Melanocyte of skin (primary cell): ENCODE data around the gene GLG1. TPM values are rescaled to one million over a fixed set of nuclear protein-coding genes. Genes with fewer than 3 reads are reported as not detected.

ENCODE experiments used
- small RNA-seq, 2 donors: library from RNA; depleted of rRNA; stranded (forward); fragments of <200 nt; gene quantifications; one replicate each; pipeline ENCODE3, GENCODE V24; 2012
- total RNA-seq, 2 donors: library from RNA; depleted of rRNA; stranded (reverse); fragments of >200 nt; gene quantifications; 2 replicates each; pipeline ENCODE4 v1.2.3, GENCODE V29; 2012

Gene GLG1
- 10 to 100 TPM; 65.7 to 66.3 TPM for total RNA-seq

DNA sequence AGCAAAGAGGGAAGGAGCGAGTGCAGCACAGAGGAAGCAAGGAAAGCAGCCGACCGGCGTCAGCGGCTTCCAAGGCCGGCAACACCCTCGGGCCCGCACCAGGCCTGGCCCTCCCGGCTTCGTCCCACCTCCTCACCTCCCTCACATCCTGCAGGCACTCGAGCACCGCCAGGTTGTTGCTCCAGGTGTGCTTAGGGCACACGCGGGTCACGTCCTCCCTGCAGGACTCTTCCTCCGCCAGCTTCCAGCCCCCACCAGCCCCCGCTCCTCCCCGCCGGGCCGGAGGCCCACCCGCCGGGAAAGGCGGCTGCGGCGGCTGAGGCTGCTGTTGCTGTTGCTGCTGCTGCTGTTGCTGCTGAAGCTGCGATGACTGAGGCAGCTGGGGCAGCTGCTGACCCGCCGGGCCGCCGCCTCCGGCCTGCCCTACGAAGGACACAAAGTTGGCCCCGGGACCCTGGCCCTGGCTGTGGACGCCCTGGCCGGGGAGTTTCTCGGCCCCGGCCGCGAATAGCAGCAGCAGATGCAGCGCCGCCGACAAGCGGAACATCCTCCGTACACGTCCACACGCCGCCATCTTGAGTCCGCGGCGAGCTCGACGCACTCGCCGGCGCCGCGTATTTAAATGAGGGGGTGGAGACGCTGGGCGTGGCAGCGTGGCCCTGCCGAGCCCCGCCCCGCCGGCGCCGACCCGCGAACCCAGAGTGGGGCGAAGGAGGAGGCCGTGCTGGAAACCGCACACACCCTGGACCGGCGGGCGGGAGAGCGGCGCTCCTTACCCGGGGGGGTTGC is at the start of gene GLG1:
Gene GLG1, minus strand, starts transcription at position 594 of the 789 bp plus-strand sequence. Its CDS starts 20 bp downstream, at position 574.

DNA sequence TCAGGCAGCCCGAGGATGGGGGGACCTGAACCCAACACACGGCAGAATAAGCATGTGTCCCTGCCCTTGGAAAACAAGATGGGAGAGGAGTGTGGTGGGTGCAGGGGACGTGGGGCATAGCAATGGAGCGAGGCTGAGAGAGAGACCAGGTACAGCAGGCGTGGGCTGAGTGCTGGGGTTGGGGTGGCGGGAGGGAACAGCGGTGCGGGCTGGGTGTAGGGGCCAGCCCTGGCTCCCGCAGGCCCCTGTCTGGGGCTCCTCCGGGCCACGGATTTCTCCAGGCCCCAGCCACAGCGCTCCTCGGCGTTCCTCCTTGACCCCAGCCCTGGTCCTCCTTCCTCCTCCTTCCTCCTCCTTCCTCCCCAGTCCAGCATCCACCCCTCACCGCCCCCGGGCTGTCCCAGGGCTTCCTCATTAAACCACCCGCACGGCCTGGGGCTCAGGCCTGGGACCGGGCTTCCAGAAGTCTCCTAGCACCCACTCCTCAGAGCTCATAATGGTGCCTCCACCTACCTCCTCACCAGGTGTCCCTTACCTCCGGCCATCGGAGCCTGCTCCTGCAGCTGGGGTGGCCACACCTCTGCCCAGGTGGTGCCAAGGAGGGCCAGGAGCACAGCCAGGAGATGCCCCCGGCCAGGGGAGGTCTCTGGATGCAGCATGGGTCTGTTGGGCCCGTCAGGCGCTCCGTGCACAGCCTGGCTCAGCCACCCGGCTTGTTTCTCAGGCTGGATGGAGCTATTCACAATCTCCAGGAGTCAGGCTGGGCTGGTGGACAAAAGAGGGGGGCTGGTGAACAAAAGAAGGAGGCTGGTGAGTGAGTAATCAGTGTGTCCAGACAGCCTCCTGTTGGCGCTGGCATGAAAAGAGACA is 186.1 kb downstream of the GLG1 start, which contains the start of gene CLEC18B:
Gene CLEC18B, minus strand, starts transcription at position 867 of the 870 bp plus-strand sequence. Its CDS starts 208 bp downstream, at position 659.

Small RNA genes within 50 kb of the gene (small RNA-seq; reads per million reads assigned to genes)
- gene RF00019 (0 reads per million in 2 donors), gene RNU6-237P (0 reads per million in 2 donors)

Other genes with a start within 250 kb of the GLG1 start
- gene NPIPB15, start 230.8 kb downstream of the GLG1 start, total RNA-seq = under 1 TPM in 1 of 2 donors, not detected in 1; under 0.01 TPM
- 1 to 10 TPM in 1 of 2 donors, not detected in 1; 1.0 TPM for gene CLEC18B, start 185.6 kb downstream of the GLG1 start, total RNA-seq
- 10 to 100 TPM; 20.6 to 42.0 TPM for gene RFWD3, start 59.8 kb upstream of the GLG1 start, total RNA-seq
- gene MLKL, start 93.7 kb upstream of the GLG1 start, total RNA-seq = 10 to 100 TPM; 13.4 to 16.0 TPM
- not detected for gene FA2H, start 167.7 kb upstream of the GLG1 start, total RNA-seq